ENCODE results near the gene CLEC1B. TPM values are rescaled to one million over a fixed set of nuclear protein-coding genes. Genes with fewer than 3 reads are reported as not detected.
"Not testable (repeated sequence)": the region's sequence is repeated elsewhere in the genome, so short reads cannot be mapped to it uniquely, and the experiment has no call there.

Gene CLEC1B
- total RNA-seq, 2 experiments from 2014 or later = not detected

DNA sequence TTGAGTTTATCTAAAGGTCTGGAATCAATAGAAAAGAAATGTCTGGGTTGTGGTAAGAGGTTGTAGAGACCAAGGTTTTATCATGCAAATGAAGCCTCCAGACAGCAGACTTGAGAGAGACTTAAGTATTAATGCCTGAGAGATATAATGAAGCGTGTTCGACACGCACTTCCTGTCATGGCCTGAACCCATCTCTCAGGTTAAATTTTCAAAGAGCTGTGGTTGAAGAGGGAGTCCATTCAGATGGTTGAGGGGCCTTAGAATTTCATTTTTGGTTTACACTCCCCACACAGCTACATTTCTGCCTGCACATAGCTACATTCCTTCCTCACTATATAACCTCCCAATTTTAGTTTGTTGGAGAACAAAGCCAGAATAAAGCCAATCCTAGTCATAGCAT, 37.8 kb downstream of the CLEC1B start:
- ChIA-PET POLR2A (no interaction called here), CTCF (no interaction called here)
- Mint-ChIP-seq H3K9me3 (no peaks in the 10 kb centered on the region), H3K27me3 (no peaks in the 10 kb centered on the region), H3K4me3 (no peak overlapping the region), H3K36me3 (ENCODE audit: low read depth) (no peaks in the 10 kb centered on the region), H3K4me1 (peaks cover 33% of the 10 kb centered on the region), H3K27ac (no peak overlapping the region)
- DNase-seq = no peak

DNA sequence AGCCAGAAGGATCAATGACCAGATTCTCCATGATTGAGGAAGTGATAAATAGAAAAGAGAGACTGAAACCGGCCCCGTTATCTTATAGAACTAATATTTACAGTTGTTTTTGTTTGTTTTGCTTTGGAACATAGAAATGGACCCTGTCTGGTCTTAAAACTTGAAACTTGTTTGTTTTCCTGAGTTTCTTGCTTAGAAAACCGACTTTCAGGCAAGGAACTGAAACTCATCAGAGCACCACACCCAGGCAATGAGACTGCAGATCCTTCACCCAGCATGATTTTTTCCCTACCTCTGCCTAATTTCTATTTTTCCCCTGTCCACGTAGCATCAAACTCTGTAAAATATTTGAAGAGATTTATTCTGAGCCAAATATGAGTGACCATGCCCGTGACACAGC, 38.3 kb downstream of the CLEC1B start:
- DNase-seq = no peak
- H3K36me3 Mint-ChIP-seq (ENCODE audit: low read depth) = no peaks in the 10 kb centered on the region
- H3K4me1 Mint-ChIP-seq = peaks cover 36% of the 10 kb centered on the region
- ChIA-PET POLR2A (no interaction called here), CTCF (no interaction called here)
- no peak overlapping the region for H3K27ac Mint-ChIP-seq
- H3K9me3 Mint-ChIP-seq = no peaks in the 10 kb centered on the region
- no peak overlapping the region for H3K4me3 Mint-ChIP-seq
- no peaks in the 10 kb centered on the region for H3K27me3 Mint-ChIP-seq

DNA sequence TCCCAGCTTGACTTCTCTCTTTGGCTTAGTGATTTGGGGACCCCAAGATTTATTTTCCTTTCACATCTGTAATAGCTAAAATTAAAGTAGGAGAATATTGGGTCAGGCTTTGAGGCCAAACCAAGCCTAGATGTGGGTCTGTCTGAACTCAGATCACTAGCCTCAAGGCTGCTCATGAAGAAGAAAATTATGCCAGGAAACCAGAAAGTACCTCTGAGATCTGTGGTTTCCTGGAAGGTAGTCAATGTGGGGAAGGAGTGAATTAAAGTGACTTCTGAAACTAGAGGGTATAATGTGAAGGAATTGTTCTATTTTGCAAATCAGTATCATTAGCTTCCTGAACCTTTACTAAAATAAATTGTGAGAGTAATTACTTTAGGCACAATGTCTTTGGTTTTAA, 41.1 kb downstream of the CLEC1B start:
- CTCF ChIA-PET = interaction anchor here (1.1 kb wide), 1 partner anchor 196 kb away, joined by 3 read pairs; no protein-coding TSS in a partner anchor
- H3K4me3 Mint-ChIP-seq = no peak overlapping the region
- DNase-seq = no peak
- H3K4me1 Mint-ChIP-seq = peaks cover 37% of the 10 kb centered on the region
- no peaks in the 10 kb centered on the region for H3K9me3 Mint-ChIP-seq
- POLR2A ChIA-PET = interaction anchor here (0.7 to 0.9 kb wide), 2 partner anchors 9 to 14 kb away, joined by 3 read pairs; no protein-coding TSS in a partner anchor
- no peak overlapping the region for H3K27ac Mint-ChIP-seq
- H3K27me3 Mint-ChIP-seq = no peaks in the 10 kb centered on the region
- H3K36me3 Mint-ChIP-seq (ENCODE audit: low read depth) = no peaks in the 10 kb centered on the region

DNA sequence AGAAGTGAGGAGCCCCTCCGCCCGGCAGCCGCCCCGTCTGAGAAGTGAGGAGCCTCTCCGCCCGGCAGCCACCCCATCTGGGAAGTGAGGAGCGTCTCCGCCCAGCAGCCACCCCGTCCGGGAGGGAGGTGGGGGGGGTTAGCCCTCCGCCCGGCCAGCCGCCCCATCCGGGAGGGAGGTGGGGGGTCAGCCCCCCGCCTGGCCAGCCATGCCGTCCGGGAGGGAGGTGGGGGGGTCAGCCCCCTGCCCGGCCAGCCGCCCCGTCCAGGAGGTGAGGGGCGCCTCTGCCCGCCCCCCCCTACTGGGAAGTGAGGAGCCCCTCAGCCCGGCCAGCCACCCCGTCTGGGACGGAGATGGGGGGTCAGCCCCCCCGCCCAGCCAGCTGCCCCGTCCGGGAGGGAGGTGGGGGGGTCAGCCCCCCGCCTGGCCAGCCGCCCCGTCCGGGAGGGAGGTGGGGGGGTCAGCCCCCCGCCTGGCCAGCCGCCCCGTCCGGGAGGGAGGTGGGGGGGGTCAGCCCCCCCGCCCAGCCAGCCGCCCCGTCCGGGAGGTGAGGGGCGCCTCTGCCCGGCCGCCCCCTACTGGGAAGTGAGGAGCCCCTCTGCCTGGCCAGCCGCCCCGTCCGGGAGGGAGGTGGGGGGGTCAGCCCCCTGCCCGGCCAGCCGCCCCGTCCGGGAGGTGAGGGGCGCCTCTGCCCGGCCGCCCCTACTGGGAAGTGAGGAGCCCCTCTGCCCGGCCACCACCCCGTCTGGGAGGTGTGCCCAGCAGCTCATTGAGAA, 45.8 kb downstream of the CLEC1B start:
- H3K27ac Mint-ChIP-seq; H3K36me3 Mint-ChIP-seq (ENCODE audit: low read depth); H3K4me3 Mint-ChIP-seq; H3K27me3 Mint-ChIP-seq; POLR2A ChIA-PET; DNase-seq; CTCF ChIA-PET; H3K9me3 Mint-ChIP-seq: not testable (repeated sequence)
- H3K4me1 Mint-ChIP-seq = peaks cover 57% of the 10 kb centered on the region

DNA sequence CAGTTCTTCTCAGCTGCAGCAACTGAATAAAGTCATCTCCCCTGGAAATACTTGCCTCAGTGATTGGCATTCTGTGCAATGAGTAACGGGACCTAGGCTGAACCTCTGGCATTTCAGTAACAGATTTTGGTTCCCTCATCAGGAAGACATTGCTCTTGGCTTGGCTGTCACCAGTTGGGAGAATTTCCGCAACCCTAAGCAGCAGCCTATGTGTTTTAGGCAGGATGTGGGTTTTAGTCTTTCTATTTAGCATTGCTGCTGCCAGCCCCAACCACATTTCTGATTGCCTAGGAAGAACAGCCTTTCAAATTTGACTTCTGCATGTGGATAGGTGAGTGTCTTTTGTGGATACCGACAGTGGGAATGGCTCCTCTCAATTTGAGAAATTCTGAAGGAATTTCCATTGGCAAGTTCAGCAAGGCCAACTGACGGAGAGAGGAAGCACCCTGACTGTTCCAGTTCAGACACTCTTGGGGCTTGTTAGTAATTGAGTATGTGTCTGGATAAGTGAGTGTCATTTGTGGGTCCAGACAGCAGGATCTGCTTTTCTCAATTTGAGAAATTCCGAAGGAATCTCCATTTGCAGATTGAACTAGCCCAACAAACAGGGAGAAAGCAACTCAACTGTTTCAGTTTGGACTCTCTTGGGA, 47.8 kb downstream of the CLEC1B start:
- Mint-ChIP-seq H3K4me3 (peak overlapping the region; percentile 27), H3K4me1 (peaks cover 47% of the 10 kb centered on the region)
- CTCF ChIA-PET = interaction anchor here (1.5 kb wide), 1 partner anchor 137 kb away, joined by 4 read pairs; no protein-coding TSS in a partner anchor

DNA sequence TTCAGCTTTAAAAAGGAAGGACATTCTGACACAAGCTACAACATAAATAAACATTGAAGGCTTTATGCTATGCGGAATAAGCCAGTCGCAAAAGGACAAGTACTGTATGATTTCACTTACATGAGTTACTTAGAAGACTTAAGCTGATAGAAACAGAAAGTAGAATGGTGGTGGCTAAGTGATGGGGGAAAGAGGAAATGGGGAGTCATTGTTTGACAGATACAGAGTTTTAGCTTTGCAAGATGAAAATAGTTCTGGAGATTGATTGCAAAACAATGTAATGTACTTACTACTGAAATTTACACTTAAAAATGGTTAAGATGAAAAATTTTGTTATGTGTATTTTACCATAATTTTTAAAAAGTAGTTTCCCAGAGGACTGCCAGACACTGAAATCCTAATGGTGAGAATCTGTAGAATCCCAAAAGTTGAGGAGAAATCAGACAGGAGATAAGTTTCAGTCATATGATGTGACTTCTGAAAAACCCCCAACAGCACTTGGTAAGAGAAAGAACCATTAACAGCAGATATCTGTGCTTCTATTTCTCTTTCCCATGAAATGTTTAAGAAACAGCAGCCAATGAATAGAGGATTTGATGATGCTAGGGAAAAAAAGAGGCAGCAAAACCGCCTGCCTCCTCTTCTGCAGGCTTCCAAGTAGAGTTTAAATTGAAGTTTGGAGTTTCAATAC, 50.2 kb downstream of the CLEC1B start:
- ChIA-PET POLR2A (interaction anchor here (0.9 to 1.4 kb wide), 6 partner anchors 9 to 191 kb away, joined by 3 to 6 read pairs (median 4); no protein-coding TSS in a partner anchor), CTCF (interaction anchor here (0.9 to 1.3 kb wide), 6 partner anchors 8 to 206 kb away, joined by 3 to 4 read pairs (median 3); no protein-coding TSS in a partner anchor)
- Mint-ChIP-seq H3K9me3 (no peaks in the 10 kb centered on the region), H3K4me1 (peaks cover 48% of the 10 kb centered on the region), H3K4me3 (peak overlapping the region; percentile 1), H3K27ac (peak overlapping the region; percentile 55), H3K27me3 (peaks cover 4% of the 10 kb centered on the region), H3K36me3 (ENCODE audit: low read depth) (no peaks in the 10 kb centered on the region)
- no peak for DNase-seq

More for the DNA sequence above, 47.8 kb downstream of the CLEC1B start:
- Mint-ChIP-seq H3K36me3 (ENCODE audit: low read depth) (no peaks in the 10 kb centered on the region), H3K27ac (peak overlapping the region; percentile 61), H3K9me3 (no peaks in the 10 kb centered on the region), H3K27me3 (no peaks in the 10 kb centered on the region)
- POLR2A ChIA-PET = no interaction called here
- peak; percentile 66 for DNase-seq

DNA sequence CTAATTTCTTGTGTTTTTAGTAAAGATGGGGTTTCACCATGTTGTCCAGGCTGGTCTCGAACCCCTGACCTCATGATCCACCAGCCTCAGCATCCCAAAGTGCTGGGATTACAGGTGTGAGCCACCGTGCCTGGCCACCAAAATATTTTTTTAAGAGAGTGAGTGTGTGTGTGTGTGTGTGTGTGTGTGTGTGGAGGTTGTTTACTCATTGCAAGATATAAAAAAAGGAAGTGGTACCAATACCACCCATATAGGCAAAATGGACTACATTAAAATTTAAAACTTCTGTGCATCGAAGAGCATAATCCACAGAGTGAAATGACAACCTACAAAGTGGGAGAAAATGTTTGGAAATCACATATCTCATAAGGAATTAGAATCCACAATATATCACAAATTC, 51.2 kb downstream of the CLEC1B start:
- H3K4me3 Mint-ChIP-seq = no peak overlapping the region
- no peak for DNase-seq
- ChIA-PET CTCF (interaction anchor here (1.3 kb wide), 1 partner anchor 134 kb away, joined by 4 read pairs; no protein-coding TSS in a partner anchor), POLR2A (interaction anchor here (1.0 kb wide), 1 partner anchor 78 kb away, joined by 4 read pairs; the partner anchor contains the start of gene CLEC2B)
- H3K9me3 Mint-ChIP-seq = no peaks in the 10 kb centered on the region
- peaks cover 53% of the 10 kb centered on the region for H3K4me1 Mint-ChIP-seq
- H3K27ac Mint-ChIP-seq = no peak overlapping the region
- peaks cover 9% of the 10 kb centered on the region for H3K27me3 Mint-ChIP-seq
- no peaks in the 10 kb centered on the region for H3K36me3 Mint-ChIP-seq (ENCODE audit: low read depth)

DNA sequence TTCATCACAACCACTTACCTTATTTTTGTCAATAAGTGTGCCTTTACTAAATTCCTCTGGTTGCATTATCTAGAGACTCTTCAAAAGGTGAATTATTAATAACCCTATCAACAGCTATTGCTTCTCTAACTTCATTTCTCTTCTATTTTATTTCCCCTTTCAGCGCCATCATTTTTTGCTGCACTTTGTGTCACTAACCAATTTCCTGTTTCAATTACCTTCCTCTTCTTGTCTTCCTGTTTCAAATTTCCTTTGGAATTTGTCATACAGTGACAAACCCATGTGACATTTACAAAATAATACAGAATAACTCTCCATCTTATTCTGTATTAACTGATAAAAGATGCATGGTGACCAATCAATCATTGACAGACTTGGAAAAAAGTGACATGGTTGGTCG, 54.5 kb downstream of the CLEC1B start:
- peaks cover 29% of the 10 kb centered on the region for H3K27me3 Mint-ChIP-seq
- ChIA-PET POLR2A (interaction anchor here (1.0 kb wide), 1 partner anchor 13 kb away, joined by 3 read pairs; no protein-coding TSS in a partner anchor), CTCF (no interaction called here)
- peak overlapping the region; percentile 1 for H3K4me3 Mint-ChIP-seq
- peaks cover 34% of the 10 kb centered on the region for H3K4me1 Mint-ChIP-seq
- no peak for DNase-seq
- H3K36me3 Mint-ChIP-seq (ENCODE audit: low read depth) = no peaks in the 10 kb centered on the region
- H3K9me3 Mint-ChIP-seq = no peaks in the 10 kb centered on the region
- no peak overlapping the region for H3K27ac Mint-ChIP-seq

DNA sequence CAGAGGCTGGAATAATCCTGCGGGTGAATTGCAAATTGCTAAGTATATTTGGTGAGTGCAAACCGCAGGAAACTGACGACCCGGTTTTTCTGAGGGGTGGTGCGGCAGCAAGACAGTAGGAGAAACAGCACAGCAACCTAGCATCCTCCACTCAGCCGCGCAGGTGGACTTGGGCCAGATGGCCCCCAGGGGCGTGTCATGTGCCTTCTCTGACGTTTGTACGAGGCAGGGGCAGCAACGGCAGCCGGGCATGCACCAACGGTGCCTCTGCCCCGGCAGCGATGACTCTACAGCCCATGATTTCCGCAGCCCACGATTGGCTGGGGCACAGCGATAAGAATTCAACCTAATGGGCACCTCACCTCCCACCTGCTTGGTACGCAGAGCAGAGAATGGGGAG, 55.7 kb downstream of the CLEC1B start:
- H3K4me3 Mint-ChIP-seq = peak overlapping the region; percentile 76
- peaks cover 34% of the 10 kb centered on the region for H3K27me3 Mint-ChIP-seq
- H3K36me3 Mint-ChIP-seq (ENCODE audit: low read depth) = no peaks in the 10 kb centered on the region
- ChIA-PET POLR2A (no interaction called here), CTCF (no interaction called here)
- H3K4me1 Mint-ChIP-seq = peaks cover 22% of the 10 kb centered on the region
- peak; percentile 62 for DNase-seq
- H3K27ac Mint-ChIP-seq = peak overlapping the region; percentile 36
- H3K9me3 Mint-ChIP-seq = no peaks in the 10 kb centered on the region

Other genes starting within 250 kb of the CLEC1B start
- gene CD69, start 238.2 kb downstream of the CLEC1B start, total RNA-seq = 100 to 1,000 TPM; 196 to 197 TPM
- under 1 TPM; 0.38 to 0.48 TPM for gene KLRF1, start 171.6 kb downstream of the CLEC1B start, total RNA-seq
- gene CLEC2B, start 129.8 kb downstream of the CLEC1B start, total RNA-seq = 10 to 100 TPM; 79.6 to 79.7 TPM
- not detected for gene KLRF2, start 117.6 kb downstream of the CLEC1B start, total RNA-seq
- not detected for gene CLEC2A, start 66.8 kb downstream of the CLEC1B start, total RNA-seq
- under 1 TPM; 0.60 to 0.65 TPM for gene CLEC12A, start 27.7 kb downstream of the CLEC1B start, total RNA-seq
- not detected for gene CLEC12B, start 11.5 kb upstream of the CLEC1B start, total RNA-seq
- gene CLEC9A, start 31.6 kb upstream of the CLEC1B start, total RNA-seq = not detected
- gene CLEC1A, start 99.9 kb upstream of the CLEC1B start, total RNA-seq = not detected
- not detected for gene CLEC7A, start 131.1 kb upstream of the CLEC1B start, total RNA-seq
- gene OLR1, start 173.0 kb upstream of the CLEC1B start, total RNA-seq = not detected
- not detected for gene TMEM52B, start 179.9 kb upstream of the CLEC1B start, total RNA-seq
- 10 to 100 TPM; 13.1 to 14.0 TPM for gene GABARAPL1, start 213.8 kb upstream of the CLEC1B start, total RNA-seq

Measured in activated CD4-positive, alpha-beta memory T cell treated with anti-CD3 and anti-CD28 coated beads, Interleukin-2, amount 10 ng/mL, durations not matched to agents 7 days and 5 days (primary cell).